GM12873 (cell line): Measurements from ENCODE around the gene TEKT3.

Experiments used
- TF ChIP-seq, protein P1 (sequence below): IDR thresholded peaks from 2 replicates; pipeline ENCODE4 v1.5.1; 2012; ENCODE audit warnings: low read depth, mild to moderate bottlenecking, moderate library complexity, low read length, control low read depth; ENCODE audit not compliant: insufficient read depth; ENCODE audit errors: missing control alignments

Gene TEKT3

GRCh38 chr17:15311996-15312395, 29.4 kb downstream of the TEKT3 start:
- TF ChIP-seq, protein P1, sequence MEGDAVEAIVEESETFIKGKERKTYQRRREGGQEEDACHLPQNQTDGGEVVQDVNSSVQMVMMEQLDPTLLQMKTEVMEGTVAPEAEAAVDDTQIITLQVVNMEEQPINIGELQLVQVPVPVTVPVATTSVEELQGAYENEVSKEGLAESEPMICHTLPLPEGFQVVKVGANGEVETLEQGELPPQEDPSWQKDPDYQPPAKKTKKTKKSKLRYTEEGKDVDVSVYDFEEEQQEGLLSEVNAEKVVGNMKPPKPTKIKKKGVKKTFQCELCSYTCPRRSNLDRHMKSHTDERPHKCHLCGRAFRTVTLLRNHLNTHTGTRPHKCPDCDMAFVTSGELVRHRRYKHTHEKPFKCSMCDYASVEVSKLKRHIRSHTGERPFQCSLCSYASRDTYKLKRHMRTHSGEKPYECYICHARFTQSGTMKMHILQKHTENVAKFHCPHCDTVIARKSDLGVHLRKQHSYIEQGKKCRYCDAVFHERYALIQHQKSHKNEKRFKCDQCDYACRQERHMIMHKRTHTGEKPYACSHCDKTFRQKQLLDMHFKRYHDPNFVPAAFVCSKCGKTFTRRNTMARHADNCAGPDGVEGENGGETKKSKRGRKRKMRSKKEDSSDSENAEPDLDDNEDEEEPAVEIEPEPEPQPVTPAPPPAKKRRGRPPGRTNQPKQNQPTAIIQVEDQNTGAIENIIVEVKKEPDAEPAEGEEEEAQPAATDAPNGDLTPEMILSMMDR: no peak

- TF ChIP-seq, protein P1: no peak
These were observed 31.6 kb downstream of the TEKT3 start for GRCh38 chr17:15309793-15310192.

DNA sequence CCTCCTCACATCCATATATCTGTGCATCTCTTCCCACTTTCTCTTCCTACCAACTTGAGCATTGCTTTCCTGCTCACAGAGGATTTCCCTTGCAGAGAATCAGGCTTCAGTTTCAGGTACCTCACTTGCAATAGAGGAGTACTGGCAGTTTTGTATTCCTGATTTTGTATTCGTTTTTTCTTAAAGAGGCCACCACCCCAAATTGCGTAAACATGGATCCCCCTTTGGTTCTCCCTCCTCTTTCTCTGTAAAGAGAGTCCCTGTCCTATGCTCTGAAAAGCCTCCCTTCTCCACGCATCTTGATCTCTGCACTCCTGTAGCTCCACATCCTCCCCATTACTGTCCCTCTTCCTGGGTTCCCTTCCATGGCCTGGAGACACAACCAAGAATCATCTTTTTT, 32.2 kb downstream of the TEKT3 start:
- TF ChIP-seq, protein P1: no peak

- TF ChIP-seq, protein P1: no peak
These were observed 32.6 kb downstream of the TEKT3 start for GRCh38 chr17:15308758-15309157.

DNA sequence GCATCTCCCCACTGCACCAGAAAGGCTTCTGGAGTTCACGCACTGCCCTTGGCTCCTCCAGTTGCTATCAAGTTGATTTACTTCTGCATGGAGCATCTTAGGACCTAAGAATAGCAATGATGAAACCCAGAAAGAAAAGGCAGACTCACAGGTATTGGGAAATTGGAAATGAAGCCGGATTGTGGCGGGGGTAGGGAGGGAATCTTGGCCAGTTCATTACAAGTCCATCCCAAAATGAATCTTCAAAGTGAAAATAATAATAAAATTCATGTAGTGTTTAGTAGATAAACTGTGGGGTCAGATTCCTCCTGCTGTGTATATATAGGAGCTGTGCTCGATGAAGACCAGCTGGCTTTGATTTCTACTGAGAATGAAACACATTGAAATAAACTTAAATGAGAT, 33.7 kb downstream of the TEKT3 start:
- TF ChIP-seq, protein P1: no peak

GRCh38 chr17:15303851-15304250, 37.5 kb downstream of the TEKT3 start:
- TF ChIP-seq, protein P1: no peak

DNA sequence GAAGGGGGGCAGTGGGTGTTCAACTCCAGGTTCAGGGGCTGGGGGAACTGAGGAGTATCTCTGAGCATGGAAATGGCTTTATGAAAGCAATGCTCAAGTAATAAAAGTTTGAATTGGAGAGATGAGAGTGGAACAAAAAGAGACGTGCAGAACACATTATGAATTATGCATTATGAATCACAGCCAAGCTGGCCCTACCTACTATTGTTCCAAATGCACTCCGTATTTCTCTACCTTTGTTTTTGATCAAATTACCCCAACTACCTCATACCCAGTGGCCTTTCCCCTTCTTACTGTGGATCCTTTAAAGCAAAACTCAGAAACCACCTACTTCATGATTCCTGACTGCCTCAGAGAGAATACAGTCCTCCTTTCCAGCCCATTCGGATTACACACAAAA, 38.1 kb downstream of the TEKT3 start:
- TF ChIP-seq, protein P1: no peak
